ENCODE measurements around the gene TNC.

DNA sequence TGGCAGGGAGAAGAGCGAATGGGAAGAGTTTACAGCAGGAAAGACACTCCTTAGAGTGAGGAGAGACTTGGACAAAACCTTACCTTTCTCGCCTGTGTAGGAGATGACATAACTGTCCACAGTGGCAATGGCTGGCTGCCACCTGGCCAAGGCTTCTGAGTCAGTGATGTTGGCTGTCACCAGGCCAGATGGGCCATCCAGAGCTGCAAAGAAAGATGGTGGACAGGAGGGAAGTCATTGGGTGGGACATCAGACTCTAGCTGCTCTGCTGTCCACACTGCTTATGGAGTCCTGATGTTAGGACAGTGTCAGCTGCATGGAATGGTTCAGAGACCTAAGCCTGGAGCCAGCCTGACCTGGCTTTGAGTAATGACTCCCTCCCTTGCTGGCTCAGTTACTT lies 79.8 kb downstream of the TNC start:
- no peak for TF ChIP-seq CTCF (IDR thresholded peaks at IDR 0.05)
- TF ChIP-seq POLR2A (IDR thresholded peaks at IDR 0.05) = no peak

All from suprapubic skin (tissue), 3 donors.